ENCODE data around the gene COPS9. TPM values are rescaled to one million over a fixed set of nuclear protein-coding genes. Genes with fewer than 3 reads are reported as not detected.

COPS9 gene
- total RNA-seq, 1 donor from 2014 or later: 88.1 TPM

GRCh38 chr2:240134956-240135520 is 1.1 kb downstream of the COPS9 start:
- DNase-seq (ENCODE audit: low spot score): no peak

GRCh38 chr2:240134466-240134865 is 1.6 kb downstream of the COPS9 start:
- DNase-seq (ENCODE audit: low spot score): no peak

- no peak for DNase-seq (ENCODE audit: low spot score)
These were observed 2.7 kb downstream of the COPS9 start for GRCh38 chr2:240133401-240133800.

- no peak for DNase-seq (ENCODE audit: low spot score)
These were observed 3.5 kb downstream of the COPS9 start for GRCh38 chr2:240132651-240132980.

DNA sequence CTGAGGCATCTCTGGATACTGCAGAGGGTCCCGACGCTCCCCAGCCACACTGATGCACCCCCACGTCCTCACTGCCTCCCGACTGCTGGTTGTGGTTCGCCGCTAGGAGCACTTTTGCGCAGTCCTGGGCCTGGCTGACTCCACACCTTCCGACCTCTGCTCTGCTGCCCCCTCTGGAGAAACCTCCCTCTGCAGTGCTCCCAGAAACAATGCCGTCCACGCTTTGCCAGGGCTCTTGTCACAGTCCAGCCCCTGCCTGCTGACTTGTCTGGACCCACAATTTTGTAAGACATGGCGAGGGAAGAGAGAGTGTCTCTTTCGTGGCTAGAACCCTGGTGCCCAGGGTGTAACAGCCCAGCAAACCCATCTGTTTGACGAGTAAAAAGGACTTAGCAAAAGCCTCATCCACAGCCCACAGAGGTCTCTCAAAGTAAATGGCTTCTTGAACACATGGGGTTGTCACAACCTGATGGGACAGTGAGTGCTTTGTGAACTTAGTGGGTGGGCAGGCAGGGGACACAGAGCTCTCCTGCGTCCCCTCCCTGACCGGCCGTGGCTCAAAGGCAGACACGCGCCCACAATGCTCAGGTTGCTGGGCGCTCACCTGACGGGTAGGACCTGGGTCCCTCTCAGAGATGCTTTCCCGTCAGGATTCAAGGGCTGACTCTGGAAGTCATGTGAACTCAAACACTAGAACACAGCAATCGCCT is 4.0 kb downstream of the COPS9 start:
- DNase-seq (ENCODE audit: low spot score): no peak

GRCh38 chr2:240131296-240131695 is 4.8 kb downstream of the COPS9 start:
- DNase-seq (ENCODE audit: low spot score): no peak

DNA sequence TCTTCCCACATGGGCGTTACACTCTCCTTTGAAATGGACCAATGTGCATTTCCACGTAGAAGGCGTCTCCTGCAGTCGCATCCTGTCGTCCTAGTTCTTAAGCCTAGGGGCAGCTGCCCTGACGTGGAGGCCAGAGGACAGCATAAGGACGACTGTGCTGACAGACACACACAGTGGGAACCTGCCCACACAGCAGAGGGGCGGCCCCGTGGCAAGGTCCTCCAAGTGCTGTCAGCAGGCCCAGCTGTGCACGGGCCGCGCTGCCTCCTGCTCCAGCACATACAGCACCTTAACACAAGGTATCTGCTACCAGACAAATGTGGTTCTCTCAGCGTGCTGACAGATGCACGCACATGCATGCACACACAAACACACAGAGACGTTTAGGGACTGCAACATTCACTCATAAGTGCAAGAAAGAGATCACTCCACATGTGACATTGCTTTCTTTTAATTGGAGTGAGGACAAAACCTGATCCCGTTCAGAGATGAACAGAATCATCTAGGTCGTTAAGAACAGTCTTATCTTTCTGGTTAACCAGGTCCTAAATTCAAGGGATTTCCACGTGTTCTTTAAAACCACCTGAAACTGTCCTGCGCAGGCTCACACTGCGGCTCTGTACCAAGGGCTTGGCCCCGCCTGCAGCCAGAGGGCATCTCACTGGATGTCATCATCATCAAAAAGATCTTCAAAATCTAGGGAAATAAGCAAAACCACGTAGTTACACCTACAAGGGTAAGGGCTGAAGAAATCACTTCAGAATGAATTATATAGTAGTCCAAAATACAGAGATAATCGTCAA is 5.5 kb downstream of the COPS9 start:
- no peak for DNase-seq (ENCODE audit: low spot score)

DNA sequence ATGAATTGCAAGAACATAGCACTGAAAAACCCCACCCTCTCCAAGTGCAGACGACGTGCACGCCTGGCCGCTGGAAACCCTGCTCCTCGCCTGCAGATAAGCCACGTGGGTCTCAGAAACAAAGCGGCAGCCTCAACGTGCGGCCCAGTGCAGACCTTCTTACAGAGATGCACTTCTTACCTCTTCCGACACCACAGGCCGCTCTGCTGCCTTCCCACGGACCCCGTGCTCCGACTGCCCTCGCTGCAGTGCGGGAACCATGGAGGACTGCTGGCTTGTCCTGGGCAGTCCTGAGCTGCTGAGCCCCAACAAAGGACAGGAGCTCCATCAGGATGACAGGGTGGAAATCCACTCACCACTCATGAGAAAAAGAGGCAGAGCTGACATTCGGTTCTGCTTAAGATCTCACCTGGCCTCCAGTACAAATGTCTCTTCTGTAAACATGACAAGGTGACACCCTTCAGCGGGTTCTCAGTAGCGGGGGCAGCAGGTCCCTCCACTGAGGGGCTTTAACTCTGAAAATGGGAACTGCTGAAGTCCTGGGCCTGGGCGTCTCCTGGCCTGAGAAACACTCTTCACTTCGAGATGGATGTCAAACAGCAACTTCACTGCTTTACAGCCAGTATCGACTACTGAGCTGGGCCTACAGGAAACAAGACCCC is 6.2 kb downstream of the COPS9 start:
- DNase-seq (ENCODE audit: low spot score): no peak

DNA sequence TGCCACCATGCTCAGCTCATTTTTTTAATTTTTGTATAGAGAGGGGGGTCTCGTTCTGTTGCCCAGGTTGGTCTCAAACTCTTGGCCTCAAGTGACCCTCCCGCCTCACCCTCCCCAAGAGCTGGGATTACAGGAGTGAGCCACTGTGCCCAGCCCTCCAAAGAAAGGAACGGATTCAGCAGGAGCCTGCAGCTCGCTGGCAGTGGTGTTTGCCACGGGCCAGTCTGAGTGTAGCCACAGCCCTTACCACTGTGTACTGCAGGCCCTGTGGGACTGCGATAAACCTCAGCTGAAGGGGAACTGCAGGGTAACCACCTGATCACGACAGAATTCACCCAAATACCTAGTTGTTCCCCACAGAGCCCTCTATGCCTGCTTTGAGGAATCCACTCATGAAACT is 6.8 kb downstream of the COPS9 start:
- DNase-seq (ENCODE audit: low spot score): no peak

- no peak for DNase-seq (ENCODE audit: low spot score)
These were observed 7.4 kb downstream of the COPS9 start for GRCh38 chr2:240128608-240129145.

- DNase-seq (ENCODE audit: low spot score): no peak
These were observed 8.0 kb downstream of the COPS9 start for GRCh38 chr2:240127911-240128607.

- DNase-seq (ENCODE audit: low spot score): no peak
These were observed 8.8 kb downstream of the COPS9 start for GRCh38 chr2:240127191-240127750.

GRCh38 chr2:240126731-240127130 is 9.4 kb downstream of the COPS9 start:
- DNase-seq (ENCODE audit: low spot score): no peak

GRCh38 chr2:240125742-240126141 is 10.4 kb downstream of the COPS9 start:
- no peak for DNase-seq (ENCODE audit: low spot score)

GRCh38 chr2:240124651-240125030 is 11.5 kb downstream of the COPS9 start:
- DNase-seq (ENCODE audit: low spot score): no peak

- no peak for DNase-seq (ENCODE audit: low spot score)
These were observed 12.1 kb downstream of the COPS9 start for GRCh38 chr2:240123821-240124650.

DNA sequence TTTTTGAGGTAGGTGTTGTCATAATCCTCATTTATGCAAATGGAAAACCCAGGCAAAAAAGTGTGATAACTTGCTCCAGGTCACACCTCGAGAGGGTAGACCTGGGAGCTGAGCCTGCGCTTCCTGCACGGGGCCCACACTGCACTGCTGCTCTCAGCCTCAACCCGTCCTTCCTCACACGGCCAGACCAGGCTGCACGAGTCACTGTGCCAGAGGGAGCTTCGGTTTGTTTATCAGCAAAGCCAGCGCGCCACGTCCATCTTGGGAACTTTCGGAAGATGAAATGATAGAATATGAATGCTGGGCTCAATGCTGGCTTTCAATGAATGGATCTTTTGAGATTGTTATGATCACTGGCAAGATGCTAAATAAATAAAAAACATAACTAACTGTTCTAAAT is 14.4 kb downstream of the COPS9 start:
- no peak for DNase-seq (ENCODE audit: low spot score)

DNA sequence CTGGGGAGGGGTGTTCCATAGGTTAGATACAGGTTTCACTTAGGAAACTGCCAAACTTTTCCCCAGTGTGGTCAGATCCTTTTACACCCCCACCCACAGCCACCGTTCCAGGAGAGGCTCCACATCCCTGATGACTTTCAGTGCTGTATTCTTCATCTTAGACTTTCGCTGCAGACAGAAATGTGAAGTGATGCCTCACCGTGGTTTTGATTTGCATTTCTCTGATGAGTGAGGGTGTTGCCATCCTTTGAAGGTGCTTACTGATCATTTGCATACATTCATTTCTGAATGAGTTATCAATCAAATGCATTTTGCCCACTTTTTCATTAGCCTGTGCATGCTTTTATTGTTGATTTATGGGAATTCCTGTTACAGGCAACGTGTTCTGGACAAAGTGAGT is 14.9 kb downstream of the COPS9 start:
- DNase-seq (ENCODE audit: low spot score): no peak

GRCh38 chr2:240114233-240114632 is 21.9 kb downstream of the COPS9 start:
- no peak for DNase-seq (ENCODE audit: low spot score)

DNA sequence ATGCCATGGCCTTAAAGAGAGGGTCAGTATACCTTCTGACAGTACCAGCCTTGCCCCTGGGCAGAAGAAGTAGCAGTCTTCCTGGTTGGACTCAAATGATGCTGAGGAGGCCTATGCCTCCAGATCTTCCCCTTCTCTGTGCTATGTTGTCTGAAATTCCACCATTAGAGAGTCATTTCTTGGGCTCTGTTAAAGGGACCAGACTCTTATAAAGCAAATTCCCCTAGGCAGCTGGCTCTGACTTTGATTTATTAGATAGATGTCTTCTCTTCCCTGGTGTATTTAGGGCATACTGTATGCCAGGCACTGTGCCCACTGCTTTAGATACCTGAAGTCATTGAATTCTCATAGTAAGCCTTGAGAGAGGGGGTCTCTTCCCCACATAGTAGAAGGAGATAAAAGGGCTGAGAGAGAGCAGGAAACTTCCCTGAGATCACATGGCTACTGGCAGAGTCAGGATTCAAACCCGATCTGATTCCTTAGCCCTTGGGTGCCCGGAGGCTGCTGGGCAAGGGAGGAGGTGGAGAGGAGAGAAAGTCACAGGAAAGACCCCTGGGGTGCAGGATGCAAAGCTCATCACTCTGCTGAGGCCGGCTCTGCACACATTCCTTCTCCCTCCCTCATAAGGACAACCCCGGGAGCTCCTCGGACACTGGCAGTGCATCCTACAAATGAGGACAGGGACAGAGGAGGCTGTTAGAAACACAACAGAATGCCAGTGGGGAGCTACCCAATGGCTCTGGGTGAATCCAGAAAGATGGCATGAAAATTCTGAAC is 23.0 kb downstream of the COPS9 start:
- no peak for DNase-seq (ENCODE audit: low spot score)

Data from ureter (tissue), 1 donor.